ENCODE data around the gene B3GALNT2. TPM values are rescaled to one million over a fixed set of nuclear protein-coding genes. Genes with fewer than 3 reads are reported as not detected.

The B3GALNT2 gene
- total and polyA plus RNA-seq, 2 of the 4 experiments (the other 2 are of a cell fraction), result 11.0 to 32.8 TPM

DNA sequence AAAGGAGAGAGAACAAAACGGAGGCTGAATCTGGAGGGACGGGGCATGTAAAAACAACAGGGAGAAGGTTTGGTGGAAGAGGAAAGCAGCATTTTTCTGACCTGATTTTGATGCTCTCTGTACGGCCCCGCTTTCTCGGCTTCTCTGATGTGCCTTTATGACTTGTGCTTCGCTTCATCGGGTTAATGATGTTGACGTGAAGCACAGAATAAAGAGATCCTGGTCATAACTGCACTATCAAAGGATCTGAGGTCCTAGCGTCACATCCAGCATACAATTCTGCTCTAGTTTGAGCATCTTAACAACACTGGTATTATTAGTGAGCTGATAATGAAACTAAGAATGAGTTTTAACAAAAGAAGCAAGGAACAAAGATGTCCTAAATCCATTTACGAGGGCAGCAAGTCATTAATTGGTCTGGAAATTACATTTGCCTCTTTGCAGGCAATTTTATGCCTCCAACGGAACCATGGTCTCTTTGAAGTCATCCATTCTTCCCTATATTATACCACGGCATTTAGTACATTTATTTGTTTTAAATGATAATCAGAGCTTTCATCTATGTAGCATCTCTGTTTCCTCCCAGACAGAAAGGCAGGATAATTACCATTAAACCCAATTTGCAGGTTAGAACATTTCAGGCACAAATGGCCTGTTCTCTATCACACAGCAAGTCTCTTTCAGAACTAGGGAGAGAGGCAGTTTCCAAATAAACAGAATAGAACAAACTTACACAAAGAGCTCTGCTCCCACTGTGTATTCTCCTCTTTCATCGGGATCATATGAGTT, 45.3 kb upstream of the B3GALNT2 start:
- intact Hi-C loops (cut with micrococcal nuclease) (no loop called here), dilution Hi-C loops (cut with HindIII; ENCODE audit: low sequenced_read_pairs, unreplicated experiment) (no loop called here), in situ Hi-C loops (cut with MboI; ENCODE audit: low sequenced_read_pairs) (no loop called here)
- Histone ChIP-seq H3K9me3 (ENCODE audit: control insufficient read depth, insufficient read depth, low read length) (no peaks in the 10 kb centered on the region), H4K91ac (ENCODE audit: insufficient read depth, low read depth, low read length) (no peak overlapping the region), H3K4me2 (ENCODE audit: low read depth, low read length) (no peak overlapping the region), H2BK5ac (ENCODE audit: low read depth, low read length, poor library complexity, severe bottlenecking) (no peak overlapping the region), H3K9ac (ENCODE audit: low read depth, low read length) (no peak overlapping the region), H2AK9ac (replicated peaks; ENCODE audit: low read depth, low read length, poor library complexity) (no peak overlapping the region), H2BK120ac (ENCODE audit: low read depth, low read length) (no peak overlapping the region), H3K23ac (ENCODE audit: low read depth, low read length) (no peak overlapping the region), H3K9me1 (ENCODE audit: insufficient read depth, low read length) (no peaks in the 10 kb centered on the region), H4K5ac (ENCODE audit: low read depth, low read length) (no peak overlapping the region), H3K4me1 (ENCODE audit: control insufficient read depth, insufficient read depth, low read length) (no peaks in the 10 kb centered on the region), H2AFZ (replicated peaks; ENCODE audit: low read length, poor library complexity) (no peak overlapping the region), H4K20me1 (ENCODE audit: insufficient read depth, low read length) (no peaks in the 10 kb centered on the region), H3K36me3 (ENCODE audit: control insufficient read depth, insufficient read depth, low read length) (no peaks in the 10 kb centered on the region), H3K14ac (replicated peaks; ENCODE audit: low read depth, low read length) (no peak overlapping the region), H2BK20ac (ENCODE audit: low read depth, low read length) (no peak overlapping the region), H2AK5ac (ENCODE audit: low read depth, low read length) (no peak overlapping the region), H3K56ac (ENCODE audit: extremely low read depth, insufficient read depth, low read length) (no peak overlapping the region), H3K27ac (ENCODE audit: insufficient read depth, low read length) (no peak overlapping the region), H3K4me3 (ENCODE audit: insufficient read depth, low read depth, low read length) (no peak overlapping the region), H3K4ac (ENCODE audit: low read depth, low read length) (no peak overlapping the region), H4K8ac (ENCODE audit: low read depth in 2 of 2, low read length in 2 of 2) (no peak overlapping the region), H3K79me1 (ENCODE audit: low read depth in 1 of 2, low read length in 2 of 2) (no peaks in the 10 kb centered on the region), H3K27me3 (ENCODE audit: control insufficient read depth, insufficient read depth, low read length) (peaks cover 10% of the 10 kb centered on the region), H2BK15ac (ENCODE audit: low read depth, low read length) (no peak overlapping the region), H3K18ac (ENCODE audit: low read depth, low read length) (no peak overlapping the region)
- ChIA-PET CTCF (no interaction called here), POLR2A (ENCODE audit: unreplicated experiment) (no interaction called here)
- no TSS peak for BruUV-seq (replicated peaks)
- TF ChIP-seq CHD1 (IDR thresholded peaks at IDR 0.05; ENCODE audit: low read depth, low read length), result no peak
- no peak for TF ChIP-seq MAFK (IDR thresholded peaks at IDR 0.05; ENCODE audit: low read depth, low read length)
- TF ChIP-seq, protein P1, sequence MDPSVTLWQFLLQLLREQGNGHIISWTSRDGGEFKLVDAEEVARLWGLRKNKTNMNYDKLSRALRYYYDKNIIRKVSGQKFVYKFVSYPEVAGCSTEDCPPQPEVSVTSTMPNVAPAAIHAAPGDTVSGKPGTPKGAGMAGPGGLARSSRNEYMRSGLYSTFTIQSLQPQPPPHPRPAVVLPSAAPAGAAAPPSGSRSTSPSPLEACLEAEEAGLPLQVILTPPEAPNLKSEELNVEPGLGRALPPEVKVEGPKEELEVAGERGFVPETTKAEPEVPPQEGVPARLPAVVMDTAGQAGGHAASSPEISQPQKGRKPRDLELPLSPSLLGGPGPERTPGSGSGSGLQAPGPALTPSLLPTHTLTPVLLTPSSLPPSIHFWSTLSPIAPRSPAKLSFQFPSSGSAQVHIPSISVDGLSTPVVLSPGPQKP (IDR thresholded peaks at IDR 0.05; ENCODE audit: borderline replicate concordance, low read depth, low read length), result no peak
- TF ChIP-seq MAZ (IDR thresholded peaks at IDR 0.05; ENCODE audit: borderline replicate concordance, low read depth, low read length), result no peak
- TF ChIP-seq, protein P2, sequence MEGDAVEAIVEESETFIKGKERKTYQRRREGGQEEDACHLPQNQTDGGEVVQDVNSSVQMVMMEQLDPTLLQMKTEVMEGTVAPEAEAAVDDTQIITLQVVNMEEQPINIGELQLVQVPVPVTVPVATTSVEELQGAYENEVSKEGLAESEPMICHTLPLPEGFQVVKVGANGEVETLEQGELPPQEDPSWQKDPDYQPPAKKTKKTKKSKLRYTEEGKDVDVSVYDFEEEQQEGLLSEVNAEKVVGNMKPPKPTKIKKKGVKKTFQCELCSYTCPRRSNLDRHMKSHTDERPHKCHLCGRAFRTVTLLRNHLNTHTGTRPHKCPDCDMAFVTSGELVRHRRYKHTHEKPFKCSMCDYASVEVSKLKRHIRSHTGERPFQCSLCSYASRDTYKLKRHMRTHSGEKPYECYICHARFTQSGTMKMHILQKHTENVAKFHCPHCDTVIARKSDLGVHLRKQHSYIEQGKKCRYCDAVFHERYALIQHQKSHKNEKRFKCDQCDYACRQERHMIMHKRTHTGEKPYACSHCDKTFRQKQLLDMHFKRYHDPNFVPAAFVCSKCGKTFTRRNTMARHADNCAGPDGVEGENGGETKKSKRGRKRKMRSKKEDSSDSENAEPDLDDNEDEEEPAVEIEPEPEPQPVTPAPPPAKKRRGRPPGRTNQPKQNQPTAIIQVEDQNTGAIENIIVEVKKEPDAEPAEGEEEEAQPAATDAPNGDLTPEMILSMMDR (conservative IDR thresholded peaks at IDR 0.05; ENCODE audit: low read depth, low read length), result no peak
- no peak for TF ChIP-seq CEBPB (IDR thresholded peaks at IDR 0.05; ENCODE audit: low read depth, low read length)
- TF ChIP-seq, protein P3, sequence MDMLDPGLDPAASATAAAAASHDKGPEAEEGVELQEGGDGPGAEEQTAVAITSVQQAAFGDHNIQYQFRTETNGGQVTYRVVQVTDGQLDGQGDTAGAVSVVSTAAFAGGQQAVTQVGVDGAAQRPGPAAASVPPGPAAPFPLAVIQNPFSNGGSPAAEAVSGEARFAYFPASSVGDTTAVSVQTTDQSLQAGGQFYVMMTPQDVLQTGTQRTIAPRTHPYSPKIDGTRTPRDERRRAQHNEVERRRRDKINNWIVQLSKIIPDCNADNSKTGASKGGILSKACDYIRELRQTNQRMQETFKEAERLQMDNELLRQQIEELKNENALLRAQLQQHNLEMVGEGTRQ (IDR thresholded peaks at IDR 0.05; ENCODE audit: low read depth, low read length), result no peak
- no peak for TF ChIP-seq RAD21 (IDR thresholded peaks at IDR 0.05; ENCODE audit: low read length)
- no peak for TF ChIP-seq MXI1 (IDR thresholded peaks at IDR 0.05; ENCODE audit: borderline replicate concordance, low read depth, low read length)
- TF ChIP-seq BHLHE40 (IDR thresholded peaks at IDR 0.05; ENCODE audit: low read depth, low read length), result no peak
- no peak for TF ChIP-seq FOS (IDR thresholded peaks at IDR 0.05; ENCODE audit: low read depth, low read length)
- TF ChIP-seq RFX5 (IDR thresholded peaks at IDR 0.05; ENCODE audit: low read depth, low read length), result no peak
- no peak for TF ChIP-seq NFE2L2 (IDR thresholded peaks at IDR 0.05; ENCODE audit: low read depth, low read length)
- TF ChIP-seq SMC3 (IDR thresholded peaks at IDR 0.05; ENCODE audit: low read depth, low read length), result no peak
- no peak for TF ChIP-seq POLR2A (IDR thresholded peaks at IDR 0.05; ENCODE audit: low read depth, low read length)
- whole genome bisulfite sequencing, 2 experiments (ENCODE audit: extremely low coverage in 2 of 2, insufficient read length in 1 of 2), result 82% methylated on average over 7 of the region's 13 CpGs; no CpG with 5 or more reads in 1 of the 2 experiments
- no peak for DNase-seq
- ATAC-seq (ENCODE audit: low read depth), result no peak

Measured in IMR-90 (cell line).